Stromal cell of bone marrow (primary cell): Measurements from ENCODE around the gene SPTB.
A peak's percentile ranks its signal among the peaks of the same experiment; 100 is the strongest.

Experiments used
- DNase-seq: peaks from one replicate; pipeline ENCODE4 v3.0.0-alpha.2; 2012; ENCODE audit warnings: low read depth

Gene SPTB

DNA sequence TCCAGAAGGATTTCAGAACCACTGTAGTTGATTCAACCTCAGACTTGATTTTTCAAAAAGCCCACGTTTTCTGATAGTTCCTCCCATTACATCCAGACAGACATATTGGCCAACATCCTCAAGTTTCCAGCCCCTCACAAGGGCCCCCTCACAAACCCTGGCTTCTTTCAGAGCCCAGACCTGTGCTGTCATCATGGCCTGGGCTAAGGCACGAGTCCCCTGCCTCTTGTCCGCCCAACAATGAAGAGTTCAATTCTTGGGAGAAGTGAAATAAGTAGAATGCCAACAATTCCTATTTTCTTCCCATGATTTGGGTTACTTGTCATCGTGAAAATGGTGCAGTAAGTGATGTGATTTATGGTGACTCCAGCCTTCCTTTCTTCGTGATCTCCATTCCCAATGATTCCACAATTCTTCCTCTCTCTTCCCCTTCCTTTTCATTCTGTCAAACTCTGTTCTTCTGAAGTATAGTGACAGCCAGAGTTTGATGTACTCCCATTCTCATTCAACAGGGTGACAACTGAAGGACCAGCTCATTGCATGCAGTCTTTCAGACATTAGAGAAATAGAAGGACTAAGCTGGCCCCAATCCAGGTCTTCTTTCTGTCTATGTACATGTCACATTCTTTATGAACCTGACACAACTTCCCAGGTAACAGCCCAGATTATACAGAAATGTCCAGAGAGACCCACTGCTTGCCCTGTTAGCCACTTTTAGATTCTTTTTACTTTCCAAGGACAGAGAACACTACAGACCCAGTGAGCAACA, 29.2 kb downstream of the SPTB start:
- no peak for DNase-seq

- no peak for DNase-seq
These were observed 29.8 kb downstream of the SPTB start for GRCh38 chr14:64849940-64850339.

GRCh38 chr14:64848239-64848638, 31.5 kb downstream of the SPTB start:
- DNase-seq, result no peak

DNA sequence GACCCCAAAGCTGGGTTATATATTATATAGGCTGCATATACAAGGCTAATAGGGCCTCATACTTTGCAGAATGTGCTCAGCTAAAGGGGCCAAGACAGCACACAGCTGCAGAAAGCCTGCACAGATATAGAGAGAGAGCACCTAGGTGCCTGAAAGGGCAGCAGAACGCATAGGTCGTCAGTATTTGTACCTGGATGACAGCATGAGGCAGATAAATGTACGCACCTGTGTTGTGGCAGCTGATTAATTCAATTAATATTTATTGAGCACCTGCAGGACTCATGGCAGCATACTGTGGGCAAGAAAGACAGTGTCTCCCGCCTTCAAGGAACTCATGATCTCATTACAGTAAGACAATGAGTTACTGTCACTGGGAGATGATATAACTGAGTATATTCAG, 33.4 kb downstream of the SPTB start:
- DNase-seq, result no peak

DNA sequence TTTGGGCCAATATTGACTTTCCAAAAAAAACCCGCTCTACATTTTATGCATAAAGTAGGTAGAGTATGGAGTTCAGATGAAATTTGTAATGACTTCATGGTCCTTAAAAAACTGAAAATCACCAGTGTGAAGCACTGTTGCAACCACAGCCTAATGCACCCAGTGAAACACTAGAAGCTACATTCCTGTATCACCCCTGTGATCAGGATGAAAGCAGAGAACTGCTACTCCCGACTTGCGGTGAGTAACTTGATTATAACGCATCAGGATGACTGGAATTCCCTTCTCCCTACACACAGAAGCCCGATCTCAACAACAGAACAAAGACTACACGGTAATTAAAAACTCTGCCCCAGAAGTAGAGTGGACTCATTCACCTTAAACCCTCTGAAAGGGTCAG, 33.8 kb downstream of the SPTB start:
- no peak for DNase-seq

DNA sequence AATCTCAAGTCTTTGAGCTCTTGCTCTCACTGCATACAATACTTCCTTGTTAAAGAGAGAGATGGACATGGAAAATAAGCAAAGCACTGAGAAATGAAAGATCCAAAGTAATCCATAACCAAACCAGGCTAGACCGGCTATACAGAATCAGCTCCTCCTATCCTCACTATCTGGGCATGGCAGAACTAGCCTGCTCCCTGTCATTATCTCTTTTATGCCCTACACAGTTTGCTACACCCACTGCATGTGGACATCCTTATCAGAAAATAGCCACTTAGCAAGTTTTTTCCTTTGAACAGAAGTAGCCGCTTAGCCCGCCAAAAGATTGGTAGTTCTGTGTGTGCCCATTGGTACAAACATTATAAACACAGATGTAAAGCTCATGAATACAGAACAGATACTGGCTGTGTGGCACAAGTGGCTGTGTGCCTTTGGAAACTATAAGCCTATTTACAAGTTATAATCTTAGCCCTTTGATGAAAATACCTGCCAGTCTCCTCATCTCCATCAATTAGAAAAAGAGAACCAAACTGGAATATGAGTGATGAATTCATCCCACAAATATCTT, 34.7 kb downstream of the SPTB start:
- DNase-seq, result no peak

- DNase-seq, result no peak
These were observed 35.4 kb downstream of the SPTB start for GRCh38 chr14:64844272-64844671.

DNA sequence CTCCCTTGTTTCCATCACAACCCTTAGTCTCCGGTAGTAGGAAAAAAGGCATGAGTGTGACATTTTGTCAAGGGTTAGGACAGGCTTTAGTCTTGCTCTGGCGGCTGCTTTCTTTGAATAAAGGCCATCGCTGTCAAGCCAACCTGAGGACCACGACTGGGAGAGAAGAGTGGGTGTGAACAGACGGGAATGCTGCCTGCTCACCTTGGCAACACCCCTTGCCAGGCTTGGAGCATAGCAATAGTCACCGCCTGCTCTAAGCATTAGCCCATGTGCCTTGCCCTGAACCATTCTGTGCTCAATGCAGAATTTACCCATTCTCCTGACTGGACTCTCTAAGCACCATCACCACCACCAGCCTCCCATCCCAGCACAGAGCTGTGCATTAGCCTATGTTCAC, 36.2 kb downstream of the SPTB start:
- no peak for DNase-seq

- DNase-seq, result no peak
These were observed 37.6 kb downstream of the SPTB start for GRCh38 chr14:64841772-64842750.

DNA sequence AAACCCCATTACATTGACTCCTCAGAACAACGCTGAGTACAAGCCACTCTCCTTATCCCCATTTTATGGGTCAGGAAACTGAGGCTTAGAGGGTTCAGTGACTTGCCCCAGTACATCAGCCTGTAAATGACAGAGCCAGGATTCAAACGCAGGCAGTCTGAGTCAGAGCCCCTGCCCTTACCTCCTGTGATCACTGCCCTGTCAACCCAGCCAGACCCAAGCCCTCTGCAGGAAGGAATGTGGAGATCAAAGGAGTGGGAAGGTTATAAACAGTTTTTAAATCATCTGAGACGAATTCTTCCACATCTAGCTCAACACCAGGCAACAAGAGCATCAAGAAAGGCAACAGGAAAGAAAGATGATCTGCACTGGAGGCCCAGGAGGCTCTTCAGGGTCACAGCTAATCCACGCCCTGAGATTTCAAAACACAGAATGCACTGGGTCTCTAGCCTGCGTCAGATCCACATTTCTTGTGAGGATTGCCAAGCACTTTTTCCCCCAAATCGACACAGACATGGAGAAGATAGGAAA, 38.5 kb downstream of the SPTB start:
- peak; percentile 21 for DNase-seq

DNA sequence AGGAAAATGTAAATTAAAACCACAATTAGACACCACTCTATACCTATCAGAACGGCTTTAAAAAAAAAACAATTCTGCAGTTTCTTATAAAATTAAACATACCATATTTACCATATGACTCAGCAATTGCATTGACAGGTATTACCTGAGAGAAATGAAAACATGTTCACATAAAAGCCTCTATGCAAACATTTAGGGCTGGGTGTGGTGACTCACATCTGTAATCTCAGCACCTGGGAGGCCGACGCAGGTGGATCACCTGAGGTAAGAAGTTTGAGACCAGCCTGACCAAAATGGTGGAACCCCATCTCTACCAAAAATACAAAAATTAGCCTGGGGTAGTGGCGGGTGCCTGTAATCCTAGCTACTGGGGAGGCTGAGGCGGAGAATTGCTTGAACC, 41.1 kb downstream of the SPTB start:
- no peak for DNase-seq

- no peak for DNase-seq
These were observed 44.3 kb downstream of the SPTB start for GRCh38 chr14:64835431-64835830.

- DNase-seq, result no peak
These were observed 44.7 kb downstream of the SPTB start for GRCh38 chr14:64834965-64835364.

GRCh38 chr14:64831419-64831818, 48.3 kb downstream of the SPTB start:
- DNase-seq, result no peak

GRCh38 chr14:64830961-64831360, 48.7 kb downstream of the SPTB start:
- no peak for DNase-seq

DNA sequence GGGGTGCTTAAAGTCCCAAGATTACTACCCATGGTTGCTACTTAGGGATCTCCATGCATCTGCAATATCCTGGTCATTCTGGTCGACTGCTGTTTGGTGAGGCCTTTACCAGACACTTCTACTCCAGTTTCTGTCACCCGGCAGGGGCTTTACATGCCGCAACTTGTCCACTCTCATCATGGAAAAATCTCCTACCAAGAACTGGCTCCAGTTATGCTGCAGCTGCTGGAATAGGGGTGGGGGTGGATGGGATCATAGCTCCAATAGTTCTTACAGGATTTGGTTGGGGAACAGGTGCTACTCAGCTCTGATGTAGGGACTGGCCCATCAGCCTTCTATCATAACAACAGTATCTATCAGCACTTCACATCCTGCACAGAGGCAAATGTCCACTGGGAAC, 51.6 kb downstream of the SPTB start:
- no peak for DNase-seq

DNA sequence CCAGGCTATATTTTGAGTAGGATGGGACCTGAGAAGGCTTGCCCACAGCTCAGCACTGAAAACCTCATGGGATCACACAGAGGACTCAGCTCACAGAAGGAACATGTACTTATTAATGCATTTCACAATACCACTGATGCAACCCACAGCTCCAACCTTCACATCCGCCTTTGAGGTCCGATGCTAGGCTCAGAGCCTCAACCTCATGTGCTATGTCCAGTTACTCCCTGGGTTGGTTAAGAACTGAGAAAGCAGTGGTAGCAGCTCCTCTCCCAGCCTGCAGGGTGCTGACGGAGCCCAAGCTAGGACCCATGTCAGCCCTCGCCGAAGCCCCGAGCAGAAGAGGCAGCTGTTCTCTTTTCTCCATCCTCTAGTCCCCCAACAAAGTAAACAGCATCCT, 52.9 kb downstream of the SPTB start:
- DNase-seq, result no peak

GRCh38 chr14:64826333-64826732, 53.4 kb downstream of the SPTB start:
- no peak for DNase-seq

DNA sequence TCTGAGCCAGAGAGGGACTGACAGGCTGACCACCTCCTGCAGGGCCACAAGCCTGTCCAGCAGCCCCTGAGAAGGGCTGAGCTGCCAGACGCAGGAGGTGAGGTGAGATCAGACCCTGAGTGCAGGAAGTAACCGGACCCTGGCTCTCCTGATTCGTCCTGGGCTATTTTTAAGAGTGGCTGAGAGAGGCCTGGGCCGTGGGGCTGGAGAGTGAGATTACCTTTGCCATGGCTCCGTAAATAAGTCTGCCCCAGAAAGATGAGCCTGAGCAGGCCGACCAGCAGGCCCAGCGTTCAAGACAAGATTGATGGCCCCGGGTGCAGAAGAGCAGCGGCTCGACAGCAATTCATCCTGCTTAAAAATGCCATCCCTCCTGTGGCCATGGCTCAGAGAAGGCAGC, 54.2 kb downstream of the SPTB start:
- no peak for DNase-seq

GRCh38 chr14:64825006-64825405, 54.7 kb downstream of the SPTB start:
- DNase-seq, result no peak

GRCh38 chr14:64824471-64824870, 55.2 kb downstream of the SPTB start:
- no peak for DNase-seq

DNA sequence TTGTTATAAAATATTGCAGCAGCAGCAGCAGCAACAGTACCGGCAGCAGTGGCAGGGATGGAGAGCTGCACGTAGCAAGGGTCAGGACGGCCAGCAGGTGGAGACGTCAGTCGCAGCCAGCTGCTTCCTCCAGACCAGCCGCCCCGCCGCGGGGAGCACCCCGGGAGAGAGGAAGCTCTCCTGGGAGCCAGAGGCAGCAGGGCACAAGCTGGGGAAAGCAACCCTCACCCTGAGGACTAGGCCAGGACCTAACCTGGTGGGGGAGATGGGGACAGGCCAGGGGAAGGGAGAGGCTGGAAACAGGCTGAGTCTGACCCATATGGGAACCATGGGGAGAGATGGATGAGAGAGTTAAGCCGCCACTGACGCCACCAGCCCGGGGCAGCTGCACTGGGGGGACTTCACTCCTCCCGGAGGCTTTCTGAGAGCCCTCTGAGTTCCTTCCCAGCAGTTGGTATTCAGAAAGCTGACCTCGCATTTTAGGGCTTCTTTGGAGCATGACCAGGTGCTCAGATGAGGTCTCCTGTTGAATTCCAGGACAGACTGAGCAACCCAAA, 56.3 kb downstream of the SPTB start:
- peak; percentile 14 for DNase-seq
